ENCODE data around the gene ACSF3.

ACSF3 gene

DNA sequence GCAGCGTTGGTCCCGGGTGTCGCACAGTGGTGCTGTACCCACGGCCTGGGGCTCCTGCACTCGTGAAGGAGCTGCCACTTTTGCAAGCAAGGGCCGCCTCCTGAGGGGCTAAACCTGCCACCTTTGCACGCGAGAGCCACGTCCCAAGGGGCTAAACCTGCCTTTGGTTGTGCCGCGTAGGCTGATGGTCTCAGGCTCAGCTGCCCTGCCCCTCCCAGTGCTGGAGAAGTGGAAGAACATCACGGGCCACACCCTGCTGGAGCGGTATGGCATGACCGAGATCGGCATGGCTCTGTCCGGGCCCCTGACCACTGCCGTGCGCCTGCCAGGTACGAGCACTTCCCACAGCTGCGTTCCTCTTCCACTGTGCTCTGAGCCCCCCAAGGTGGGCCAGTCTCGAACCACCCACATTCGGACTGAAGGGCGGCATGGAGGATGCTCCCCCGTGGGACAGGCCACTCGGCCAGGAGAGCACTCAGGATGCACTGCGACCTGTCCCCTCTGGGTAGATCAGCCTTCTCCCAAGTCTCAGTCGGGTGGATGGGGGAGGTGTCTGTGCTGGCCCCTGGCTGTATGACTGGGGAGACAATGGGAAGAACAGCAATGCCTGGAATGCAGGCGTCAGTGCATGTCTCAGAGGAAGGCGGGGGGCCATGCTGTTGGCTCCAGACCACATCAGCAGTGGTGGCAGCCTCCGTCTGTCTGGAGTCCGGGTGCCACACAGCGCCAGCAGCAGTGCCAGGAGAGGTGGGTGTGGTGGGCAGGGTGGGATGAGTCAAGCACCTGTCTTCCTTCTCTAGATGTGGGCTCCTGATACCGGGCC, 20.7 kb downstream of the ACSF3 start:
- DNase-seq, result no peak

DNA sequence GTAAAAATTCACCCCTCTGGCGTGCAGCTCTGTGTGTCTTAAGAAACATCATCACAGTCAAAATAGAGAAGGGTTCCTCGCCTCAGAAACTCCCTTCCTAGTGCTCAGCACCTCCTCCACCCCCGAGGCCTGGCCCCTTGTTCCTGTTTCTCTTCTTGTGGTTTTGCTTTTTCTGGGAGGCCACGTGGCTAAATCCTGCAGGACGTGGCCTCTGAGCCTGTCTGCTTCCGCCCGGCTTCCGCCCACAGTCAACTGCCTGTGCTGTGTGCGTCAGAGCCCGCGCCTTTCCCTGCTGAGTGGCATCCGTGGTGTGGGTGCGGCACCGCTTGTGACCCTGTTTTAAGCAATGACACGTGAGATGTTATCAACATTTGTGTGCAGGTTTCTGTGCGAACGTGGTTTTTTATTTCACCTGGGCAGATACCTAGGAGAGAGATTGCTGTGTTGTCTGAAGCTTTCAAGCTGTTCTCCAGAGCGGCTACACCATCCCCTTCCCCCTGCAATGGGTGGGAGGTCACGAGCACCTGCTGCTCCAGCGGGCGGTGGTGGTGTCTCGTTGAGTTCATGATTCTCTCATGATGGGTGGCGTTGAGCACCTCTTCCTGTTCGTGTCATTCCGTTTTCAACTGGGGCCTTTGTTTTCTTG, 21.7 kb downstream of the ACSF3 start:
- DNase-seq, result peak; percentile 65 to 69

DNA sequence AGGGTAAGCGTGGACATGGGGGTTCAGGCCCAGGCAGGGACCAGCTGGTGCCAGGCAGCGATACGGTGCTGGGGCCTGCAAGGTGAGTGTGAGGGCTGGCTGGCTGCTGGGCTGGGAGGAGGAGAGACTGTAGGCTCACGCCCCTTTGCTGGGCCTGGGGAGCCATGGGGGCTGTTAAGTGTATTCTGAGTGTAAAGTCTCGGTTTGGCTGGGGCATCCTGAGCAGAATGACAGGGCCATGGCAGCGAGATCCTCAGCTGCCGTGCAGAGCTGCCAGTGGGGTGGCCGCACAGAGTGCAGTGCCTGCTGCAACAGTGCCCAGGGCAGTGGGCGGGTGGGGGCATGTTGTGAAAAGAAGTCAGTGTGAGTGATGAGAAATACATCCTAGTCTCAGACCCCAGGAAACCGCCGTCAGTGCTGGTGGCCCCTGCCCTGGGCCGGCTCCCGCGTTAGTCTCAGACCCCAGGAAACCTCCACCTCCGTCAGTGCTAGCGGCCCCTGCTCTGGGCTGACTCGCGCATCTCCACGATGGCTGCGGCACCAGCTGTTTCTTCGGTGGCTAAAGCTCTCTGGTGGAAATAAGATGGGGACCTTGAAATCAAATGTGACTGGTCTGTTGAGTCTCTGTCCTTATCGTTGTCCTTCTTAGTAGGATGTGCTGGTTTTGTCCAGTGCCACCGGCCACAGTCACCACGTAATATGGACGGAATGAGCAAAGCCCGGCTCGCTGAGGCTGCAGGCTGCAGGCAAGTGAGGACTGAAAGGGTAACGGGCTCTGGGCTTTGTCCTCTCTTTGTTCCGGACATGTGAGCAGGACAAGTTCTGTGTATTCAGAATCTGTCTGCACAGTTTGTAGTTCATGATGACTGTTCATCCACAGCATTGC, 22.9 kb downstream of the ACSF3 start:
- no peak for DNase-seq

DNA sequence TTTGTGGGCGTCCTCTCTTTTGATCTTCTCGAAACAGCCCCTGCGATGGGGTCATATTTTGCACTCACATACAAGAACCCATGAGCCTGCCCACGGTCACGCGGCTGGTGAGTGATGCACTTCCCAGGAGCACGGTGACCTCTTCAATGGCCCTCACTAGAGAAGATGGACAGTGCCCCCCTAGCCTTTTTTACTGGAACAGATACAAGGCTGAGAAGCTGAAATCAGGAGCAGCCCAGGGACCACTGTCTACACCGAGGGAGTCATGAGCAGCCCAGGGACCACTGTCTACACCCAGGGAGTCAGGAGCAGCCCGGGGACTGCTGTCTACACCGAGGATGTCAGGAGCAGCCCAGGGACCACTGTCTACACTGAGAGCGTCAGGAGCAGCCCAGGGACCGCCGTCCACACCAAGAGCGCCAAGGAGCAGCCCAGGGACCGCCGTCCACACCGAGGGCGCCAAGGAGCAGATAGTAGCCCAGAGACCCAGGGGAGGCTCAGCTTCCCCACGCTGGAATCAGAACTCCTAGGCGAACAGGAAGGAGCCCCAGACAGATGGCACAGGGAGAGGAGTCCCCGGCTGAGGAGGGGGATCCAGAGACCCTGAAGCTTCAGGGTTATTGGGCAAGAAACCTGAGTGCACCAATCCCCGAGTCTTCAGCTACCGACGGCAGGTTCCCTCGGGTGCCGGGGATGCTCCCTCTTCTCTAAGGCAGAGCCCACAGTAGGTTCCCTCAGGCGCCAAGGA, 23.7 kb downstream of the ACSF3 start:
- no peak for DNase-seq

DNA sequence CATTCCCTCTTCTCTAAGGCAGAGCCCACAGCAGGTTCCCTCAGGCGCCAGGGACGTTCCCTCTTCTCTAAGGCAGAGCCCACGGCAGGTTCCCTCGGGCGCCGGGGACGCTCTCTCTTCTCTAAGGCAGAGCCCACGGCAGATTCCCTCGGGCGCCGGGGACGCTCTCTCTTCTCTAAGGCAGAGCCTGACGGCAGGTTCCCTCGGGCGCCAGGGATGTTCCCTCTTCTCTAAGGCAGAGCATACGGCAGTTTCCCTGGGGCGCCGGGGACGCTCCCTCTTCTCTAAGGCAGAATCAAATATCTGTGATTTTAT, 24.3 kb downstream of the ACSF3 start:
- DNase-seq, result no peak

DNA sequence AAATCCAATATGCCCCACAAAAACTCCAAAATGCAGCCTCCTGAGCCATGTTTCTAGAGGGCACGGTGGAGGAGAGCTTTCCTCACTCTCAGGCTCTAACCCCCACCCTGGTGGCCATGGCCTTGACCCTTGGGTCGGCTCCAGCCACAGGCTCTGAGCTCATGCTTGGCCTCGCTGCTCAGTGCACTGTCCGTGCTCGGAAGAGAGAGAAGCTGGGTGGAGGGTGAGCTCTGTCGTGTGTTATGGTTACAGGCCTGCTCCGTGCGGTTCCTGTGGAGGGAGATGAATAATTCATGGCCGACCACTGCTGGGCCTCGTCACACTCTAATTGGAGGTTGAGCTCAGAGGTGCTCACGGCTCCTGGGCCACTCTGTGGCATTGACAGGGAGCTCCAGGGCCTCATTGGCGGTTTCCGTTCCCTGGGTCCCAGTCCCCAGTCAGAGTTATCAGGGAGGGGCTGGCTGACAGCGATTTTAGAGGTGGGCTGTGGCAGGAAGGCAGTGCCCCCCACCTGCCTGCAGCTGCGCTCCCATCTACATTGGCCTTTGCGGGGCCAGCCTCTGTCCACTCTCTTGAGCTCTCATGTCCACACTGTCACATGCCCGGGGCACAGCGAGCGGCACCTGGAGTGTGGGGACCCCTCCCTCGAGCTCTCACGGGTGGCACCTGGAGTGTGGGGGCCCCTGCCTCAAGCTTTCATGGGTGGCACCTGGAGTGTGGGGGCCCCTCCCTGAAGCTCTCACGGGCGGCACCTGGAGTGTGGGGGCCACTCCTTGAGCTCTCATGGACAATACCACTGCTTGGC, 24.9 kb downstream of the ACSF3 start:
- no peak for DNase-seq

DNA sequence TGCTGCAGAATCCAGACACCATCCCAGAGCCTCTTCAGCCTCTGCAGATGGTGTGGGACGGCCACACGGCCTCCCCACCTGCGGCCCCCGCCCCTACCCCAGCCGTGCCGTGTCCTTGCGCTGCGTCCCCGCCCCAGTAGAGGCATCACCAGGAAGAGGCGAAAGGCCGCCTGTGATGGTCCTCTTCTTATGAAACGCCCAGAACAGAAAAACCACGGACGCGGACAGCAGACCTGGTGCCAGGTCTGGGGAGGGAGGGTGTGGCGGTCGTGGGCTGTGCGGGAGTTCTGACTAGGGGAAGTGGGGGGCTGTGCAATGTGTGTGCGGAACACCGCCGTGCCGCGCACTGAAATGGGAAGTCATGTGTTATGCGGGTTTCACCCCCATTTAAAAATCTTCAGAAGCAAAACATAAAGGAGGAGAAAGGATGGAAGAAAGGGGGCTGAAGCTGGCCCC, 25.5 kb downstream of the ACSF3 start:
- DNase-seq, result no peak

DNA sequence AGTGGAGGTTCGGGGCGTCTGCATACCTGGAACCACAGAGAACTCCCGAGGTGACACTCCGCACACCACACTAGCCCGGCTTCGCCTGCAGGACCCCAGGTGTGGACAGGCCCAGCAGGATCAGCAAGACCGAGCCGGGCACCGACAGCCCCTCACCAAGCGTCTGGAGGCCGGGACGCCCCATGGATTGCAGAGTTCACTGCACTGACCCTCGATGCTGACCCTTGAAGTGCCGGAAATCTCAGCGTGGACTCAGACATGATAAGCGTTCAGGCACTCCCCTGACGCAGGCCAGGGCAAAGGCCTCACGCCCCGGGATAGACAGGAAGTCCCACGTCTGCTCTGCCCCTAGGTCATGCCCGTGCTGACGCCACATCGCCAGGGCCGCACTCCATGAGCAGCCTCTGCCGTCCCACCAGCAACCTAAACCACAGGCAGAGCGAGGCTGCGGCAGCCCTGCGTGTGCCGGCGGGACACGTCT, 26.0 kb downstream of the ACSF3 start:
- no peak for DNase-seq

DNA sequence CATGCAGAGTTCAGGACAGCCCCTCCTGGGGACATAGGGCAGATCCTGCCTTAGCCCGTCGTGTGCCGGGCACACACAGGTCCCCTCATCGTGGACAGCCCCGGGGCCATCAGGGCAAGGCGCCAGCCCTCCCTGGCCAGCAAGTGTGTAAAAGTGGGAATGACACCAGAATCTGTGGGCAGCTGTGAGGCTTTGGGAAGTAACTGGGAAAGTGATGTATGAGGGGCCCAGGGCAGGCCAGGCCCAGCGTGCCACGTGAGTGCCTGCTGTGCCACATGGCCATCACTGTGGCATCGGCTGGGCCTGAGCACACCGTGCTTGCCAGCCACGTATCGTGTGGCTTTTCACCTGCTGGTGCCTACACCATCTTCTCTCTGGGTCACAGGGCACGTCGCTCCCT, 26.6 kb downstream of the ACSF3 start:
- DNase-seq, result no peak

DNA sequence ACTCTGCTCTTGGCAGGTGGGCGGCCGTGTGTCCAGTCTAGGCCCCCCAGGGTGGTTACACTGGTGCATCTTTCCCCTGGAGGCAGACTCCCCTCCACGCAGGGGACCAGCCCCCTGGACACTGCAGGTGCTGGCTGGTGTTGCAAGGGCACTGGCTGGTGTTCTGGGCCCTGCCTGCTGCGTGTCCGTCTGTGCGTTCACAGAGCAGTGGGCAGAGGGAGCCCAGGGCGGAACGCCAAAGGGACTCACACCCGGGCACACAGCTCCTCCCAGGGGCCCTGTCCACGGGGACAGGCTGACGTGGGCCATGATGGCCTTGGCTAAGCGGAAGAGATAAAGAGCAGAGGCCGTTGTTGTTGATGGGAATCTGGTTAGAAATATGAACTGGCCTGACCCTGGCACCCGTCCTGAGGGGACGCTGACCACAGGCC, 27.3 kb downstream of the ACSF3 start:
- no peak for DNase-seq

DNA sequence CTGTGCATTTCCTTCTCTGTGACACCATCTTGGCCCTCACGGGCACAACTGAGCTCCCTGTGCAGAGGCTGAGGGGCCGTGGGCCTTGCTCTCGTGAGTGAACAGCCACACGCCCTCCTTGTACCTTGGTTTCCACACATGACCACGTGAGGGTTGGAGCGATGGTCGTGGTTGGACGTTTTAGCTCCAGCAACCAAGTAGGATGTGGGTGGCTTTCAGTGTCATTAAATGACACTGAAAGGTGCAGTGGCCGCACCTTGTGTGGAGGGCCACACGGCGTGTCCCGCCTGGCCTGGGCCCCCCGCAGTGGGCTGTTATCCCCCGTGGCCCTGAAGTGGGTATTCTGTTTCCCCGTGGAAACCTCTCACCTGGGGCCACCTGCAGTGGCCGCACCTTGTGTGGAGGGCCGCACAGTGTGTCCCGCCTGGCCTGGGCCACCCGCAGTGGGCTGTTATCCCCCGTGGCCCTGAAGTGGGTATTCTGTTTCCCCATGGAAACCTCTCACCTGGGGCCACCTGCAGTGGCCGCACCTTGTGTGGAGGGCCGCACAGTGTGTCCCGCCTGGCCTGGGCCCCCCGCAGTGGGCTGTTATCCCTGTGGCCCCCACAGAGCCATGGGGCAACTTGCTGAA, 28.2 kb downstream of the ACSF3 start:
- DNase-seq, result no peak

DNA sequence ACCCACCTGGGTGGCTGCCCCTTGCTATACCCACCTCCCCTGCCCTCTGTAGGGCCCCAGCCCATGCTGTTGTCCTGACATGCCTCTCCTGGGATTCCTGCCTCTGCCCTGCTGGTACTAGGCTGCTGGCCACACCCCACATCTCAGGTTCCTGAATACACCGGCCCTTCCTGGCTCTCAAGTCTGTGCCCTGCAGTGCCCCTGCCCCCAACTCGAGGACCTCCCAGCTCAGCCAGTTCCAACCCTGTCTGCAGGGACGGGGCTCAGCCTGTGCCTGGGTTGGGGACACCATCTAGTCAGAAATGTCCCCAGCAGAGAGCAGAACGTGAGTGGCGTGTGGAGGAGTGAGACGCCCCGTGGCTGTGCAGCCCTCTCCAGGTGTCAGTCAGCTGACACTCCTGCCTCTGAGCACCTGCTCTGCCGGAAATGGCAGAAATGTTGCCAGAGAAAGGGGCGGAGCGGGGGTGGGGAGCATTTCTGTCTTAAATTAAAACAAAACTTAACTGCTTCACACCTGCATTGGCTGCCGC, 28.7 kb downstream of the ACSF3 start:
- no peak for DNase-seq

DNA sequence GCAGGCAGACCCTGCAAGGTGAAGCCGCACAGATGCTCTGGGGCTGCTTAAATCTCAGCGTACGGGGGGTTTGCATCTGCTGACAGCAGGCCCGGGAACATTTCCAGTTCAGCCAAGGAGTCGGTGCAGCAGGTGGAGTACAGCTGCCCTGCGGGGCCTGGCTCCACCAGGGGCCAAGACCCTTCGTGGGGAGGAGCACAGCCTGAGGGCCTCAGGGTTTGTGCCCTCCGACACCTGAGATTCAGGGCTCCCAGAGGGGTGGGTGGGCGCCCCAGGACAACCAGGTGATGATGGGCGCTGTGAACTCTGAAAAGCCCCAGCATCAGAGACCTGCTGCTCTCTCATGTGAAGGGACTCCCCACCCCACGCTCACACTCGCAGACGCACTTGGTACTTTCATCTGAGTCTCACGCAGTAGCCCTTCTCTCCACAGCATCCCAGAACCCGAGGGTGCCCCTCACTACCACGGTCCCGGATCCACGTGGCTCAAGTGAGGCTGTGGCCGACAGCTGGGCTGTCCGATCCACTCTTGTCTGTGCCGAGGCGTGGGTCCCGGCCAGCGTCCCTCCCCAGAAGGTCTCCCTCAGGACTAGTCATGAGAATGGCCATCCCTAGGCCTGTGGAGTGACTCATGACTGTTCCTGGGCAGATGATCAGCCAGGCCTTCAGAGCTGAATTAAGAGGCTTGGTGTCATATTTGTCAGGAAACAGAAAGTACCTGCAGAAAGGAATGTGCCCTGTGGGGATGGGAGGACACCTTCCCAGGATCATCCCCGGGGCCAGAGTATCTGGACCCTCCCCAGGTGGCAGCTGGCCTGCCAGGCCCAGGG, 29.6 kb downstream of the ACSF3 start:
- no peak for DNase-seq

DNA sequence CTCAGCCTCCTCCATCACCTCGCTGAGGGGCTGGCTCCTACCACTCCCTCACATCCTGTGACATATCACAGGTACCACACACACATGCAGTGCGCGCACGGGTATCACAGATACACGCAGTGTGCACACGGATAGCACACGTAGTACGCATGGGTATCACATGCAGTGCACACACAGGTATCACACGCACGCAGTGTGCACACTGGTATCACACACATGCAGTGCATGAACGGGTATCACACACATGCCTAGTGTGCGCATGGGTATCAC, 30.1 kb downstream of the ACSF3 start:
- no peak for DNase-seq

DNA sequence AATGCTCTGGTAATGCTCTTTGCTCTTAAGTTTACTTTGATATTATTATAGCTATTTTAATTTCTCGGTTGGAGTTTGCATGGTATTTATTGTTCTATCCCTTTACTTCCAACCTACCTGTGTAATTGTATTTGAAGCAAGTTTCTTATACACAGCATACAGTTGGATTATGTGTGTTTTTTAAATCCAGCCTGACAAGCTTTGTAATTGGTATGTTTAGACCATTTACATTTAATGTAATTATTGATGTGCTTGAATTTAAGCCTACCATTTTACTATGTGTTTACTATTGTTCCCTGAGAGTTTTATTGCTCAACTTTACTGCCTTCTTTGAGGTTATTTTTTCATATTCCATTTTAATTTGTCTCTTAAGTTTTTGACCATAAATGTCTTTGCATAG, 35.7 kb downstream of the ACSF3 start:
- no peak for DNase-seq

DNA sequence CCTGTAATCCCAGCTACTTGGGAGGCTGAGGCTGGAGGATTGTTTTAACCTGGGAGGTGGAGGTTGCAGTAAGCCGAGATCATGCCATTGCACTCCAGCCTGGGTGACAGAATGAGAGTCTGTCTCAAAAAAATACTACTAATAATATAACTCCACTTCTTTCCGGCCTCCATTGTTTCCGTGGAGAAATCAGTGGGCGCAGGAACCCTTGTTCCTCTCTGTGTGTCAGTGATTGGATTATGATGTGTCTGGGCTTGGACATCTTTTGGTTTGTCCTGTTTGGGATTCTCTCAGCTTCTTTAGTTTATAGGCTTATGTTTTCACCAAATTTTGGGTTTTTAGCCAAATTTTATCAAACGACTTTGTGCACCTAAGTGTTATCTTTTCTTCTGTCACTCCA, 36.8 kb downstream of the ACSF3 start:
- no peak for DNase-seq

DNA sequence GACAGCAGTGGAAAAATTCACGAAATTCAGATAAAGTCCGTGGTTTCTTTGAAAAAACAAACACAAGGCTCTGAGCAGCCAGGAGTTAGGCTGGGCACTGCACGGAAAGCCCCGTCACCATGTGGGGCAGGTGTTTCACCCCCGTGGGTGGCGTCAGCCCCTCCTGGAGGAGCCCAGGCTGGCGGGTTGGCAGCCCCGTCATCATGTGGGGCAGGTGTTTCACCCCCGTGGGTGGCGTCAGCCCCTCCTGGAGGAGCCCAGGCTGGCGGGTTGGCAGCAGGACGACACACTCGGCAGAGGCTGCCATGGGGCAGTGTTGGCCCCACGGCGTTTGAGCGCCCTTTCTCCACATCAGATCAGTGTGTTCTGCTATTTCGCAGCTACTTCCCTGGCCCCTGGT, 38.1 kb downstream of the ACSF3 start:
- no peak for DNase-seq

DNA sequence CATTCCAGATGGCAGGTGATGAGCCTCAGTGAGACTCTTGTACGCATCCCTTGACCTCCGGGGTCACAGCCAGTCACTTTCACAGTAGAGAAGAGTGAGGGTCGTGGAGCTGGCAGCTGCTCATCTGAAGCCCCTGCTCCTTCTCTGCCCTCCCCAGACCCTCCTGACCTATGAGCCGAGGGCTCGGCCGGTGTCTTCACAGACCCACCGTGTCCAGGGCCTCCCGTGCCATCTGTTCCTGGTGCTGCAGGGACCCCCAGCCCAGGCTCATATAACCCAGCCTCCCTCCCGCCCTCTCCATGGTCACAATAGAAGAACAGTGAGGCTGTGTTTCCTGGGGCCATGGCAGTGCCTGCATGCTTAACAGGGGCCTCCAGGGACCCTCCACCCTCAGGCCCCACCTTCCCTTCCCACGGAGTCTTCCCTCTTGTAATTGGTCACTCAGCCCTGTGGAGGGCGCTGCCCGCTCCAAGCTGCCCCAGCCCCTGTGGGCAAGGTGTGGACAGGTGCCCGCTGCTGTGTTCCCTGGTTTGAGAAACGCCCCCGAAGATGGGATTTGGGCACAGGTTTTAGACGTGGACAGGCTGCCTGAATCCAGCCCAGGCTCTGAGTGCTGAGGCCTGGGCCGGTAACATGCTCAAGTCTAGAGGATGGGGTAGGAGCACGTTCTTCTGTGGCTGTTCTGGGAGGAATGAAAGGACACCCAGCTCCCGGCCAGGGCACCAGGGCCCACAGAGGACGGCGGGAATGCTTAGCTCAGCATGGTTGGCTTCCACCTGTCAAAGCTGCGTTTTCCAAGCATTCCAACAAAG, 38.7 kb downstream of the ACSF3 start:
- DNase-seq, result no peak

DNA sequence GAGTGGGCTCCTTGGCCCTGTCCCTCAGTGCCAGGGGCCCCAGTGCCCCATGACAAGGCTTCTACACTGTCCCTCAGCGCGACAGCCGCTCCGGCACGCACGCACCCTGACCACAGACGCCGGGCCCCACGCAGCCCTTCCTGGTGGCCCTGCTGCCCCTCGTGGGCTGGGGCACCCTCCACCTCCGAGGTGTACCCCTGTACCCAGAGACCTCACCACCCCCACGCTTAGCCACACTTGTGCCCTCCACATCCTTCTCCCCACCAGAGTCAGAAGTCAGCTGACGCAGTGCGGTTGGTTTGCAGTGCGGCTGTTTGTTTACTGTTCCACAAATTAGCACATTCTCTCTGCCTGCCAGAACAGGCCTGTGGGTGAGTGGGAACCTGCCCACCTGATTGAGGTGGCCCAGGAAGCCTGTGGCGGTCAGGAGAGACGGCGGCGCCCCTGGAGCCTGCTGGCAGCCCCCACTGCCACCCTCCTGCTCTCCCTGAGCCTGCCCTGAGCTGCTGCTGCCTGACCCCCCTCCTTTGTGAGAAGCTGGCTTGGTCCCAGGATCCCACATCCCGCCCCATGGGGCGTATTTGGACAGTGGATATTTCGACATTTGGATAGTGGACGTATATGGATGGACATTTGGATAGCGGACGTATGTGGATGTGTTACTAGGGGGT, 39.9 kb downstream of the ACSF3 start:
- no peak for DNase-seq

Measured in stimulated activated CD4-positive, alpha-beta T cell treated with anti-CD3 and anti-CD28 coated beads, Interleukin-2, amount 100 ng/mL, for 48 hours (primary cell).